ENCODE data around the gene METTL25. TPM values are rescaled to one million over a fixed set of nuclear protein-coding genes. Genes with fewer than 3 reads are reported as not detected.

Gene METTL25
- total RNA-seq, 2 donors from 2014 or later, result 16.0 to 20.8 TPM

GRCh38 chr12:82456633-82457032 is 98.3 kb downstream of the METTL25 start:
- 93% methylated on average over 2 of the region's 2 CpGs for WGBS
- DNase-seq (ENCODE audit: low spot score), result no peak

DNA sequence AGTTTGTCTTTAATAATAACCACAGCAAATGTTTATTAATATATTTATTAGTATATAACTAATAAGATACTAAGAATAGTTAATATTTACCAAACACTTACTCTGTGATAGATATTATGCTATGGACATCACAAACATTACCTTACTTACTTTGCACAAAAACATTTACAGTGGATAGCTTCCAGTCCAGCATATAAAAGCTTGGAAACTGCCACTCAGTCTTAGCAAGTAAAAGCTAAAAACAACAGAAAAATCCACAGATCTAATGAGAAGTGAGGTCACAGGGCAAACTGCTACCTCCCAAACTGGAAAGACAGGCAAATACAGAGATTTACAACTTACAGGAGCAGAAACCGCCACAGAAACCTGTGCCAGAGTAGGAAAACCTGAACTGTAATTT is 99.8 kb downstream of the METTL25 start:
- 58% methylated on average over 1 of the region's 1 CpG for WGBS
- intact Hi-C loops (cut with DNase I), result no loop called here

More at GRCh38 chr12:82456633-82457032, 98.3 kb downstream of the METTL25 start:
- Histone ChIP-seq H3K4me3 (no peak overlapping the region), H3K4me1 (replicated peaks) (no peaks in the 10 kb centered on the region), H3K27ac (no peak overlapping the region), H3K9me3 (no peaks in the 10 kb centered on the region), H3K36me3 (no peaks in the 10 kb centered on the region), H3K27me3 (replicated peaks; ENCODE audit: insufficient read depth) (no peaks in the 10 kb centered on the region)
- intact Hi-C loops (cut with DNase I), result no loop called here
- TF ChIP-seq, protein P1, sequence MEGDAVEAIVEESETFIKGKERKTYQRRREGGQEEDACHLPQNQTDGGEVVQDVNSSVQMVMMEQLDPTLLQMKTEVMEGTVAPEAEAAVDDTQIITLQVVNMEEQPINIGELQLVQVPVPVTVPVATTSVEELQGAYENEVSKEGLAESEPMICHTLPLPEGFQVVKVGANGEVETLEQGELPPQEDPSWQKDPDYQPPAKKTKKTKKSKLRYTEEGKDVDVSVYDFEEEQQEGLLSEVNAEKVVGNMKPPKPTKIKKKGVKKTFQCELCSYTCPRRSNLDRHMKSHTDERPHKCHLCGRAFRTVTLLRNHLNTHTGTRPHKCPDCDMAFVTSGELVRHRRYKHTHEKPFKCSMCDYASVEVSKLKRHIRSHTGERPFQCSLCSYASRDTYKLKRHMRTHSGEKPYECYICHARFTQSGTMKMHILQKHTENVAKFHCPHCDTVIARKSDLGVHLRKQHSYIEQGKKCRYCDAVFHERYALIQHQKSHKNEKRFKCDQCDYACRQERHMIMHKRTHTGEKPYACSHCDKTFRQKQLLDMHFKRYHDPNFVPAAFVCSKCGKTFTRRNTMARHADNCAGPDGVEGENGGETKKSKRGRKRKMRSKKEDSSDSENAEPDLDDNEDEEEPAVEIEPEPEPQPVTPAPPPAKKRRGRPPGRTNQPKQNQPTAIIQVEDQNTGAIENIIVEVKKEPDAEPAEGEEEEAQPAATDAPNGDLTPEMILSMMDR (IDR thresholded peaks at IDR 0.05), result no peak
- TF ChIP-seq POLR2AphosphoS5 (IDR thresholded peaks at IDR 0.05) (no peak), POLR2A (IDR thresholded peaks at IDR 0.05) (no peak)

DNA sequence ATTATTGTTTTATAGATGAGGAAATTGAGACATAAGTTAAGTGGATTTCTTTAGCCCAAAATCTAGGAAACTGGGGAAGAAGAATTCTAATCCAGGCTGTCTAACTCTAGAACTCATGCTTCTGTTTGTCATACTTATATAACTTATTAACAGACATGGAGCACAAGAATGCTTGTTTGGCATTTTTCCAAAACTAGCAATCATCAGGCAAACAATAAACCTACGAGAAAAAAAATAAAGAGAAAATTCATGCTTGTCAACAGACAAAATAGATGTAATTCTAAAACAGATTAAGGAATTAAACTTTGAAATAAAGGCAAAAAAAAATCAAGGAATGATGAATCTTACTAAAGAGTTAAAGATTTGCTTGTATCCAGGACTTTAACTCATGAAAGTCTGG is 103.1 kb downstream of the METTL25 start:
- TF ChIP-seq POLR2A (IDR thresholded peaks at IDR 0.05) (no peak), POLR2AphosphoS5 (IDR thresholded peaks at IDR 0.05) (no peak)
- TF ChIP-seq, protein P1 (IDR thresholded peaks at IDR 0.05), result no peak
- no peaks in the 10 kb centered on the region for H3K27me3 ChIP-seq (replicated peaks; ENCODE audit: insufficient read depth)
- H3K9me3 ChIP-seq, result no peaks in the 10 kb centered on the region
- no peak overlapping the region for H3K4me3 ChIP-seq
- intact Hi-C loops (cut with DNase I), result no loop called here
- H3K4me1 ChIP-seq (replicated peaks), result no peaks in the 10 kb centered on the region
- no peak overlapping the region for H3K27ac ChIP-seq
- DNase-seq (ENCODE audit: low spot score), result no peak
- WGBS, result 59% methylated on average over 1 of the region's 1 CpG
- H3K36me3 ChIP-seq, result no peaks in the 10 kb centered on the region

More for the DNA sequence above, 99.8 kb downstream of the METTL25 start:
- no peak for DNase-seq (ENCODE audit: low spot score)
- TF ChIP-seq POLR2A (IDR thresholded peaks at IDR 0.05) (no peak), POLR2AphosphoS5 (IDR thresholded peaks at IDR 0.05) (no peak)
- TF ChIP-seq, protein P1 (IDR thresholded peaks at IDR 0.05), result no peak
- Histone ChIP-seq H3K36me3 (no peaks in the 10 kb centered on the region), H3K27me3 (replicated peaks; ENCODE audit: insufficient read depth) (no peaks in the 10 kb centered on the region), H3K27ac (no peak overlapping the region), H3K9me3 (no peaks in the 10 kb centered on the region), H3K4me1 (replicated peaks) (no peaks in the 10 kb centered on the region), H3K4me3 (no peak overlapping the region)

DNA sequence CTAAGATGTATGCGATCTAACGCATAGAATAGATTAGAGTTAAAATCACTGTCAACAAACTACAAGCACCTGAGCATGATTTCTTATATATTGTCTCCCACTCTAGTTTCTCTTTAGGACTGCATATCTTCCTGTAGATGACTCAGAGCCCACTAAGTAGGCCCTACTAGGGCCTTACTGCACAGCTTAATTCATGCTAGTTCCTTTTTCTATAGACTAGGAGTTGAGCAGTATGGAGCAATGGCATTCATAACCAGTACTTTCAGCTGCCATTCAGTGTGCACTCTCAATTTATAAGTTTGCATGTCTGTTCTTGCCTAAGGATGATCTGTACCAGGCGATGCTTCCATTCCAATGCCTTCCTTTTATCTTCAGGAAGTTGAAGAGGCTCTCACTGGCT is 103.5 kb downstream of the METTL25 start:
- Histone ChIP-seq H3K9me3 (no peaks in the 10 kb centered on the region), H3K4me3 (no peak overlapping the region), H3K27me3 (replicated peaks; ENCODE audit: insufficient read depth) (no peaks in the 10 kb centered on the region), H3K4me1 (replicated peaks) (no peaks in the 10 kb centered on the region), H3K36me3 (no peaks in the 10 kb centered on the region), H3K27ac (no peak overlapping the region)
- WGBS, result 59% methylated on average over 3 of the region's 3 CpGs
- TF ChIP-seq POLR2A (IDR thresholded peaks at IDR 0.05) (no peak), POLR2AphosphoS5 (IDR thresholded peaks at IDR 0.05) (no peak)
- TF ChIP-seq, protein P1 (IDR thresholded peaks at IDR 0.05), result no peak
- intact Hi-C loops (cut with DNase I), result no loop called here
- DNase-seq (ENCODE audit: low spot score), result no peak

DNA sequence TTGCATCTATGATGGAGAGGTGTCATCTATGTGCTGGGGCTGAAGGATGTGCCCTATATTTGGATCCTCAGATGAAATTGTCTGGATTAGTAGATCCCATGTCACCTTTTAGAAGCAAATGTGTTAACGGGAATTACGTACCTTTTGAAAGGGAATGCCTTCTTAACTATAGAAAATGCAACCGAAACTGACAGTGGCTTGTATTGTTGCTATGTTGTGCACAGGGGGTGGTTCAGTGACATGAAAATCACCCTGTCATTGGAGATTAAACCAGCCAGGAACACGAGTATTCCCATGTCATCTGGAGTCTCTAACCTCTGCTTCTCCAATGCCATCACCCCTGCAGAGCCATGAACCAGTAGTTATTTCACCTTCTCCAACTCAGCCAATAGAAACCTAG is 110.2 kb downstream of the METTL25 start:
- H3K4me1 ChIP-seq (replicated peaks), result no peaks in the 10 kb centered on the region
- no peak overlapping the region for H3K4me3 ChIP-seq
- H3K27me3 ChIP-seq (replicated peaks; ENCODE audit: insufficient read depth), result no peaks in the 10 kb centered on the region
- H3K9me3 ChIP-seq, result no peaks in the 10 kb centered on the region
- no peaks in the 10 kb centered on the region for H3K36me3 ChIP-seq
- 94% methylated on average over 4 of the region's 4 CpGs for WGBS
- TF ChIP-seq, protein P1 (IDR thresholded peaks at IDR 0.05), result no peak
- TF ChIP-seq POLR2AphosphoS5 (IDR thresholded peaks at IDR 0.05) (no peak), POLR2A (IDR thresholded peaks at IDR 0.05) (no peak)
- intact Hi-C loops (cut with DNase I), result no loop called here
- no peak for DNase-seq (ENCODE audit: low spot score)
- H3K27ac ChIP-seq, result no peak overlapping the region
